Measurements from ENCODE around the gene SMIM43.

Gene SMIM43

DNA sequence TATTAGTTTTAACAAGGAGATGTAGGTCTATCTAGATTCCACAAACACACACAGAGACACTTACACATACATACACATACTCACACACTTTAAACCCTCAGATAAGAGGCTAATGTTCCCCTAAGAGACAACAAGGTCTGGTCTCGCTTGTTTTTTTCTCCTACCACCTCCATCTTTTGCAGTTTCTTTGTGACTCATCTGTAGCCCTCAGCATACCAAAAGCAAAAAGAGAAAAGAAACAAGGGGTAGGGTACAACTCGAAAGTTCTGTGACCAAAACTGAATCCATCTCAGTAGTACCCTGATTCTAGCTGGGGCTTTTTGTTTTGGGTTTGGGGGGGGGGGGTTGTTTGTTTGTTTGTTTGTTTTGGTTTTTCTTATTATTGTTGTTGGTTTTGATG is 23.9 kb upstream of the SMIM43 start:
- Histone ChIP-seq H3K9ac (ENCODE audit: insufficient read length) (no peak overlapping the region), H3K27ac (no peak overlapping the region), H3K4me3 (no peak overlapping the region), H3K36me3 (ENCODE audit: insufficient read depth, low read length) (no peaks in the 10 kb centered on the region), H3K9me3 (ENCODE audit: low read depth, low read length) (no peaks in the 10 kb centered on the region)
- TF ChIP-seq EZH2 (IDR thresholded peaks at IDR 0.05) = no peak
- no peak for TF ChIP-seq FOXP2 (optimal IDR thresholded peaks at IDR 0.05; ENCODE audit: control extremely low read depth, extremely low read length, insufficient read depth)
- TF ChIP-seq POLR2AphosphoS5 (IDR thresholded peaks at IDR 0.05; ENCODE audit: borderline replicate concordance, low read depth, low read length) = no peak
- no peak for DNase-seq (ENCODE audit: low read depth, low spot score)

DNA sequence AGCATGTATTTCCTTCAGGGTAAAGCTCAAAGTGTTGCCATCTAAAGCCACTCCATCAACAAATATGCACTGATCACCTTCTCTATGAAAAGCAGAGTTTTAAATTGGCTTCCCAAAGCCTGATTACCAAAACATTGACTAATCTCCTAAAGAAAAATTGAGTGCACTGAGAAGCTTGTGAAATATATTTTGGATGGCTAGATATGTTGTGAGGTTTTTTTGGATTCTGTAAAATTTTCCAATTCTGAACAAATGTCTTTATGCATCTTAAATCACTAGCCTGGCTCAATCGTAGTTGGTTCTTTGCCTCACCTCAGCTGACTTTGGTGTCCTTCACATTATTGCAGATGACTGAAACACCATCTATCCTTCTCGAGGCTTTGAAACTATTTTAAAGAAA is 21.3 kb upstream of the SMIM43 start:
- no peak overlapping the region for H3K27ac ChIP-seq

DNA sequence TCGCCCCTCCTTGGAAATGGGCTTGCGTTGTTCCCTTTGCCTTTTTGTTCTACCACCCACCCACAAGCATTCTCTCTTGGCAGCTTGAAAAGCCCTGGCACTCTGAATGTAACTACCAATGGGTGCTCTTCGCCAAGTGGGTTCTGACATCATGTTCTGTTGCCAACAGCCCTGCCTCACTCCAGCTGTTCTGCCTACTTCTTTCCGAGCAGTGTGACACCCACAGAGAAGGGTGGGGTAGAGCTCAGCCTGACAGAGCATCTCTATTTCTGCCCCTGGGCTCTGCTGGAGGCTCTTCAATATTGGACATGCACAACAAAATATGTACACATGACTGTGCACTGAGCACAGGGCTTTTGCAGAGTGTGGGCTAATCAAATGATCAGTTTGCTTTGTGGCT is 20.5 kb upstream of the SMIM43 start:
- Histone ChIP-seq H3K4me3 (no peak overlapping the region), H3K9me3 (ENCODE audit: low read depth, low read length) (no peaks in the 10 kb centered on the region), H3K36me3 (ENCODE audit: insufficient read depth, low read length) (no peaks in the 10 kb centered on the region), H3K27ac (no peak overlapping the region), H3K9ac (ENCODE audit: insufficient read length) (no peak overlapping the region)
- DNase-seq (ENCODE audit: low read depth, low spot score) = no peak
- TF ChIP-seq POLR2AphosphoS5 (IDR thresholded peaks at IDR 0.05; ENCODE audit: borderline replicate concordance, low read depth, low read length) = no peak
- TF ChIP-seq FOXP2 (optimal IDR thresholded peaks at IDR 0.05; ENCODE audit: control extremely low read depth, extremely low read length, insufficient read depth) = no peak
- no peak for TF ChIP-seq EZH2 (IDR thresholded peaks at IDR 0.05)

More for the DNA sequence above, 21.3 kb upstream of the SMIM43 start:
- TF ChIP-seq POLR2AphosphoS5 (IDR thresholded peaks at IDR 0.05; ENCODE audit: borderline replicate concordance, low read depth, low read length) = no peak
- TF ChIP-seq FOXP2 (optimal IDR thresholded peaks at IDR 0.05; ENCODE audit: control extremely low read depth, extremely low read length, insufficient read depth) = no peak
- TF ChIP-seq EZH2 (IDR thresholded peaks at IDR 0.05) = no peak
- H3K4me3 ChIP-seq = no peak overlapping the region
- no peaks in the 10 kb centered on the region for H3K36me3 ChIP-seq (ENCODE audit: insufficient read depth, low read length)
- no peak overlapping the region for H3K9ac ChIP-seq (ENCODE audit: insufficient read length)
- DNase-seq (ENCODE audit: low read depth, low spot score) = no peak
- H3K9me3 ChIP-seq (ENCODE audit: low read depth, low read length) = no peaks in the 10 kb centered on the region

DNA sequence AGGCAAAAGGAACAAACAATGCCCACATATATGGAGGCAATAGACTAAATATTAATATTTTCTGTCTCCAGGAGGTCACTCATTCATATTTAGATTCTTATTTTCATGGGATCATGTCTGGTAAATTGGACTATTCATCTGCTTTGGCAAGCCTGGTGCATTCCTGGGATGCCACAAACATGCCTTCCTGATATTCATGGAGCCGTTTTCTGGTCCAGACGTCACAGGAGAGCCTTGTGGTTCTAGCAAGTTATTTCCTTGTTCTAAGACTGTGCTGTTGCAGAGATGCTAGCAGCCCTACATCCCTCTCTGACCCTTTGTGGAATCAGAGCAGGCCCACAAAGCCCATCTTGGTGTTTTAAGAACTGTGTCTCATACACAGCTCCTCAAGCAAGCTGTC is 20.0 kb upstream of the SMIM43 start:
- Histone ChIP-seq H3K4me3 (no peak overlapping the region), H3K27ac (no peak overlapping the region), H3K9me3 (ENCODE audit: low read depth, low read length) (no peaks in the 10 kb centered on the region), H3K36me3 (ENCODE audit: insufficient read depth, low read length) (no peaks in the 10 kb centered on the region), H3K9ac (ENCODE audit: insufficient read length) (no peak overlapping the region)
- no peak for DNase-seq (ENCODE audit: low read depth, low spot score)
- no peak for TF ChIP-seq FOXP2 (optimal IDR thresholded peaks at IDR 0.05; ENCODE audit: control extremely low read depth, extremely low read length, insufficient read depth)
- TF ChIP-seq EZH2 (IDR thresholded peaks at IDR 0.05) = no peak
- TF ChIP-seq POLR2AphosphoS5 (IDR thresholded peaks at IDR 0.05; ENCODE audit: borderline replicate concordance, low read depth, low read length) = no peak

DNA sequence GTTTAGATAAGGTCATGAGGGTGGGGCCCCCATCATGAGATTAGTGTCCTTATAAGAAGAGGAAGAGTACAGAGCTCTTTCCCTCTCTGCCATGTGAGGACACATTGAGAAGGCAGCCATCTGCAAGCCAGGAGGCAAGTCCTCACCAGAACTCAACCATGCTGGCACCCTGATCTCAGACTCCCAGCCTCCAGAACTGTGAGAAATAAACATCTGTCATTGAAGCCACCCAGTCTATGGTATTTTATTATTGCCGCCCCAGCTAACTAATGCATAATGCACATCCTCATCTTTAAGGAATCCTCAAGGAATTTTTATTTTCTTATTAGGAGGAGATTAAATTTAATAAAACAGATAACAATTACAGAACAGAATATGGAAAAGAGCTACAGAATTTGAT is 19.4 kb upstream of the SMIM43 start:
- TF ChIP-seq EZH2 (IDR thresholded peaks at IDR 0.05) (no peak), POLR2AphosphoS5 (IDR thresholded peaks at IDR 0.05; ENCODE audit: borderline replicate concordance, low read depth, low read length) (no peak), FOXP2 (optimal IDR thresholded peaks at IDR 0.05; ENCODE audit: control extremely low read depth, extremely low read length, insufficient read depth) (no peak)
- Histone ChIP-seq H3K9ac (ENCODE audit: insufficient read length) (no peak overlapping the region), H3K9me3 (ENCODE audit: low read depth, low read length) (no peaks in the 10 kb centered on the region), H3K4me3 (no peak overlapping the region), H3K36me3 (ENCODE audit: insufficient read depth, low read length) (no peaks in the 10 kb centered on the region), H3K27ac (no peak overlapping the region)
- no peak for DNase-seq (ENCODE audit: low read depth, low spot score)

DNA sequence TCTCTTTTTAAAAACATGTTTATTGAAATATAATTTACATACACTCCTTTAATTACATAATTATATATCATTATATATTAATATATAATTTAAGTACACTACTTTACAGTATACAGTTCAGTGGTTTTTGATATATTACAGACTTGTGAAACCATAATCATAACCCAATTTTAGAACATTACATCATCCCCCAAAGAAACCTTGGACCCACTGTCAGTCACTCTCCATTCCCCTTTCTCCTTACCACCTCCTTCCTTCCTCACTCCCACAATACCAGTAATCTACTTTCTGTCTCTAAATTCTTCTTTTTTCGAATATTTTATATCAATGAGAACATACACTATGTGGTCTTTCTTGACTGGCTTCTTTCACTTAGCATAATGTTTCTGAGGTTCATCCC is 18.2 kb upstream of the SMIM43 start:
- TF ChIP-seq FOXP2 (optimal IDR thresholded peaks at IDR 0.05; ENCODE audit: control extremely low read depth, extremely low read length, insufficient read depth) = no peak
- TF ChIP-seq POLR2AphosphoS5 (IDR thresholded peaks at IDR 0.05; ENCODE audit: borderline replicate concordance, low read depth, low read length) = no peak
- TF ChIP-seq EZH2 (IDR thresholded peaks at IDR 0.05) = no peak
- Histone ChIP-seq H3K9me3 (ENCODE audit: low read depth, low read length) (no peaks in the 10 kb centered on the region), H3K36me3 (ENCODE audit: insufficient read depth, low read length) (no peaks in the 10 kb centered on the region), H3K4me3 (no peak overlapping the region), H3K27ac (no peak overlapping the region), H3K9ac (ENCODE audit: insufficient read length) (no peak overlapping the region)
- DNase-seq (ENCODE audit: low read depth, low spot score) = no peak

DNA sequence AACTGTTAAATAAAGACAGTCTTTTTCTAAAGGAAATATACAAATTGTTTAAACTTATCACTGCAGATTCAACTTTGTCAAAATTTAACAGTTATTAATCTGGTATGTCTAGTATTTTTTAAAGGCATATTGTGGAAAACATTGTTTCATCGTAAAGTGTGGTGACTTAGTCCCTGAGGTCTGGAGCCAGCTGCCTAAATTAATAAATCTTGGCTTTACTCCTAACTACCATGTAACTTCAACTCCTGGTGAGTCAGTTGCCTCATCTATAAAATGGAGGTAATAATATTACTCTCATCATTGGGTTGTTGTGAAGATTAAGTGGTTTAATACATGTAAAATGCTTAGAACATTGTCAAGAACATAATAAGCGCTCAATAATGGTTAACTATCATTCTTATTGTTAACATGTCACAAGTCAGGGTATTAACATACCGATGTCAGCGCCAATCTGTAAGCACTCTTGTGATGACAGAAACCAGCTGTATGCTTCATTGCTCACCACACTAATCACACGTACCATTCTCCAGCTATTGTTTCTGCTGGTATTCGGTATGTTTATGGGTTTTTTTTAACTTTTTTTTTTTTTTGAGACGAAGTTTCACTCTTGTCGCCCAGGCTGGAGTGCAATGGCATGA is 14.1 kb upstream of the SMIM43 start:
- Histone ChIP-seq H3K36me3 (ENCODE audit: insufficient read depth, low read length) (no peaks in the 10 kb centered on the region), H3K9ac (ENCODE audit: insufficient read length) (no peak overlapping the region), H3K9me3 (ENCODE audit: low read depth, low read length) (no peaks in the 10 kb centered on the region), H3K27ac (no peak overlapping the region), H3K4me3 (no peak overlapping the region)
- DNase-seq (ENCODE audit: low read depth, low spot score) = no peak
- TF ChIP-seq EZH2 (IDR thresholded peaks at IDR 0.05) = no peak
- no peak for TF ChIP-seq FOXP2 (optimal IDR thresholded peaks at IDR 0.05; ENCODE audit: control extremely low read depth, extremely low read length, insufficient read depth)

DNA sequence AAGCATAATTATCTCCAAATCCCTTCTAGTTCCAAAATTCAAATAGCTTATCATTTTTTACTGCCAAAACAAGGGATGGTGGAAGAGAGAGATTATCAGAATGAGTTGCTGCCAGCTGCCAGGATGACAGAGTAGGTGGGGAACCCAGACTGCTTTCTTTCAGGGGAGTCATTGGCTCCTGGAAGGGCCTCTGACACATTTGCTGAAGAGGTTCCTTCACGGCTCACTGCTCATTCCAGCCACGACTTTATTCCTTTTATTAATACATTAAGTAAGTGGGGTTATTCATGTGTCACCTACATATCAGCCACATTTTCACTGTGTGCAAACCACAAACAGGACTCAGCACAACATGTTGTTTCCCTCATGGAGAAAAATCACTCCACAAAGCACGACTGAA is 12.7 kb upstream of the SMIM43 start:
- no peak for TF ChIP-seq EZH2 (IDR thresholded peaks at IDR 0.05)
- no peak for TF ChIP-seq FOXP2 (optimal IDR thresholded peaks at IDR 0.05; ENCODE audit: control extremely low read depth, extremely low read length, insufficient read depth)
- TF ChIP-seq POLR2AphosphoS5 (IDR thresholded peaks at IDR 0.05; ENCODE audit: borderline replicate concordance, low read depth, low read length) = no peak
- H3K4me3 ChIP-seq = no peak overlapping the region
- H3K27ac ChIP-seq = no peak overlapping the region
- no peaks in the 10 kb centered on the region for H3K9me3 ChIP-seq (ENCODE audit: low read depth, low read length)
- H3K36me3 ChIP-seq (ENCODE audit: insufficient read depth, low read length) = no peaks in the 10 kb centered on the region
- DNase-seq (ENCODE audit: low read depth, low spot score) = no peak
- H3K9ac ChIP-seq (ENCODE audit: insufficient read length) = no peak overlapping the region

Data from SK-N-MC (cell line).